PFSK-1 (cell line): Measurements from ENCODE around the gene TMEM250.

ENCODE experiments used
- FOXP2 ChIP-seq: optimal IDR thresholded peaks from 2 replicates; pipeline ENCODE3; 2011; ENCODE audit warnings: borderline replicate concordance, control low read depth, inconsistent platforms; ENCODE audit not compliant: insufficient read depth; ENCODE audit errors: extremely low read length, extremely low read depth
- POLR2AphosphoS5 ChIP-seq: IDR thresholded peaks from 2 replicates; pipeline ENCODE4 v1.6.1; 2012; ENCODE audit warnings: low read depth, mild to moderate bottlenecking, control low read depth, low read length, moderate library complexity
- REST ChIP-seq, 2 experiments: IDR thresholded peaks; 2 replicates each; pipeline versions ENCODE4 v1.6.1 to v1.8.0; 2011 to 2012; ENCODE audit warnings: low read depth in 2 of 2, low read length in 2 of 2, control low read depth in 1 of 2, inconsistent platforms in 1 of 2, mild to moderate bottlenecking in 1 of 2, moderate library complexity in 1 of 2; ENCODE audit not compliant: insufficient read depth in 1 of 2
- SIN3A ChIP-seq: IDR thresholded peaks from 2 replicates; pipeline ENCODE4 v1.6.1; 2012; ENCODE audit warnings: mild to moderate bottlenecking, low read length, moderate library complexity, borderline replicate concordance; ENCODE audit not compliant: insufficient read depth
- TAF1 ChIP-seq: IDR thresholded peaks from 2 replicates; pipeline ENCODE4 v1.6.1; 2012; ENCODE audit warnings: low read length, control low read depth, borderline replicate concordance; ENCODE audit not compliant: insufficient read depth

TMEM250 gene

DNA sequence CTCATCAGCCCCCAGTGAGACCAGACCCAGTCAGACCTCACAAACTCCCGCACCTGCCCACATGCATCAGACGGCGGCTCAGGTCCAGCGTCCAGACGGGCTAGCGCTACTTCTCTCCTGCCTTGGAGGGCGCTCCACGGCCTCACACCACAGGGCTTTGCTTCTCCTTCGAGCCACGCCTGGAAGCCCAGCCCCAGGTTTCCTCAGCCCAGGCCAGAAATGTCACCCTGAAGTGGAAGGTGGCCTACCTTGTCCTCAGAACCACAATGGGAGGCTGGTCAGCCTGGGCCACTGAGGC, 26.4 kb downstream of the TMEM250 start:
- TF ChIP-seq TAF1 = no peak

DNA sequence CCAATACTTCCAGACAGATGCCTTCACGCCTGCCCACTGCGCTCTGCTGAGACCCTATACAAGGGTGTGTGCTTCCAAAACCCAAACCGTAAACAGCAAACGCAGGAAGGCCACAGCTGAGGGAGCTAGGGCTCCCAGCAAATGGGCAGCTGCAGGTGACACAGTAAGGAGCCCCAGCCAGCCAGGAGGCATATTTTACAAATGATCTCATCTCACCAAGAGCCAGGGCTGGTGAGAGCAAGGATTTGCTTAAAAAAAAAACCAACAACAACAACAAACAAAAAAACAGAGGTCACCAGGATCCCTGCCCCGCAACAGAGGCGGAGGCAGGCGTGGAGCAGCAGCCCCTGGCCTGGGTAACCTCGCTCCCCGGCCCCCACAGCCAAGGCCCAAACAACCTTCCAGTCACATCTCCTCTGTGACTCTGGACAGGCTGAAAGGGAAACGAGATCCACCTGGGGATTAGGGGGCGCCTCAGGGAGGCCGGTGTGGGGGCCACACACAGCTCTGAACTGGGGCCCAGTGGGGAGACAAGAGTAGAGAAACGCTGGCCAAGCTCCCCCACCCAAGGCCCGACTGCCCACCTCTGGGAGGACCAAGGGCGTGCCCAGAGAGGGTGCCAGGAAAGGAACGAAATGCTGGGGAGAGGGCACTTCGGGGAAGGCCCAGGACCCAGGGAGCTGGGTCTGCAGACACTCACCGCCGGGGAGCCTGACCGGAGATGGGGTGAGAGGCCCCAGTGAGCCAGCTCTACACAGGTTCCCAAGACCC, 26.9 kb downstream of the TMEM250 start:
- no peak for TF ChIP-seq TAF1
- TF ChIP-seq POLR2AphosphoS5 = no peak
- no peak for TF ChIP-seq FOXP2
- no peak for TF ChIP-seq REST (IDR thresholded peaks at IDR 0.05; ENCODE audit: insufficient read depth in 1 of 2, low read depth in 2 of 2, low read length in 2 of 2)
- TF ChIP-seq SIN3A = no peak

DNA sequence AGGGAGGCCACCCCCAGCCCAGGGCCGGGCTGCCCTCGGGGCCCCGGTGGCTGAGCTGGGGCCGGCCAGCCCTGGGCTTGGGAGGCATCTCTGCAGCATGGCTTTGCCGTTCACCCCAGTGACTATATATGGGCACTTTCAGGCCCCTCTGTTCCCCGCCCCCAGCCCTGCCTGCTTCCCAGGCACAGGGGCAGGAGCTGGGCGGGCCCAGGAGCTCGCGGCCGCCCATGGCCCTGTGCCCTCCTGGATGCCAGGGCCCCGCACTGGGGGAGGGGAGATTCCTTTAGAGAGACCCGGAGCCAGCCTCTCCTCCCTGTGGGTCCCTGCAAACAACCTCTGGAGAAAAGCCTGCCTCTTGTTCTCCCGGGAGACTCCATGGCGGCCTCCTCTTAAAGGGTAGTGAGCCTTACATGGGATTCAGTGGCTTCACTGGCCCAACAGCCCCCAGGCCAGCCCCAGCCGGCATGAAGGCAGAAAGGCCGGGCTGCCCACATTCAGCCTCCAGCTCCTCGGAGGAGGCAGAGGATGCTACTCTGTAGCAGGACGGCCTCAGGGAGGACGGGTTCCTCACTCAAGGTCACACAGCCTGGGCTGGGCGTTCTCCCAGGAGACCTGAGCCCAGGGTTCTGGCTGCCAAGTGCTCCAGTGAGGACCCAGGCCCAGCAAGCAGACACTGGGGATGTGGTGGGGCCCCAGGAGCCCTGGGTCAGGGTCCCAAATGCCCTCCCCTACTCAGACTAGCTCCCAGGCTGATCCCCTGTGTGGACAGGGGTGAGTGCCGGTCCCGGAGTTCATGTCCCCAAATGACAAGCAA, 27.7 kb downstream of the TMEM250 start:
- TF ChIP-seq FOXP2 = no peak
- no peak for TF ChIP-seq POLR2AphosphoS5
- TF ChIP-seq REST (IDR thresholded peaks at IDR 0.05; ENCODE audit: insufficient read depth in 1 of 2, low read depth in 2 of 2, low read length in 2 of 2) = no peak
- no peak for TF ChIP-seq SIN3A
- TF ChIP-seq TAF1 = no peak

DNA sequence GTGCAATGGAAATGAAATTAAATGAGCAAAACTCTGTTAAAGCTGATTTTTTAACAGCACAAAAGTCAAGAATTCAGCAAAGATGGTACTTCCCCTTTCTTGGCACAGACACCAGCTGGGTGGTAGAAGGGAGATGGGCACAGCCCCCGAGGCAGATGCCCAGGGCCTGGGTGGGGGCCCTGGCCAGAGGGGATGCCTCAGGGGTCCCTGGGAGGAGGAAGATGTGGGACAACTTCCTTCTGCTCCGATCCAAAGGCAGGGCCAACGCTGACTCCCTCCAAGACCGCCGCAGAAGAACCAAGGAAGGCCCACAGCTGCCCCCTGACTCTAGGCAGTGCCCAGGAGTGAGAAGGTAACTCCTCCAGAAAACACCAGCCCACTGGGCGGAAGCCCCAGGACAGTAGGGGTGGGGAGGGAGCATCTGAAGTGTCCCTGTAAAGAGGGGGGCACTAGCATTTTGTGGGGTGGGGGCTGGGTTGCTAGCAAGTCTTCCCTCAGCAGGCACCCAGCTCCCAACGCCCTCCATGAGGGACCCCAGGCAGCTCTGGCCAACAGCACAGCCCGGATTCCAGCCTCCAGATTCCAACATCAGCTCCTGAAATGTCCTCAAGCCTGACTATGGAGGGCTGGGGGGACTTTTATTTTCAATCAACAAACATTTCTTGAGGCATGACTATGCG, 28.5 kb downstream of the TMEM250 start:
- TF ChIP-seq TAF1 = no peak
- TF ChIP-seq FOXP2 = no peak
- no peak for TF ChIP-seq SIN3A
- no peak for TF ChIP-seq POLR2AphosphoS5
- TF ChIP-seq REST (IDR thresholded peaks at IDR 0.05; ENCODE audit: insufficient read depth in 1 of 2, low read depth in 2 of 2, low read length in 2 of 2) = no peak

GRCh38 chr9:136089697-136090045, 29.0 kb downstream of the TMEM250 start:
- TF ChIP-seq POLR2AphosphoS5 (no peak), REST (IDR thresholded peaks at IDR 0.05; ENCODE audit: insufficient read depth in 1 of 2, low read depth in 2 of 2, low read length in 2 of 2) (no peak), FOXP2 (no peak), TAF1 (no peak), SIN3A (no peak)
